ENCODE data around the gene TFB1M. TPM values are rescaled to one million over a fixed set of nuclear protein-coding genes. Genes with fewer than 3 reads are reported as not detected.
A peak's percentile ranks its signal among the peaks of the same experiment; 100 is the strongest.

TFB1M gene
- total and polyA plus RNA-seq, 4 donors: 9.7 to 27.9 (median 19.0) TPM

DNA sequence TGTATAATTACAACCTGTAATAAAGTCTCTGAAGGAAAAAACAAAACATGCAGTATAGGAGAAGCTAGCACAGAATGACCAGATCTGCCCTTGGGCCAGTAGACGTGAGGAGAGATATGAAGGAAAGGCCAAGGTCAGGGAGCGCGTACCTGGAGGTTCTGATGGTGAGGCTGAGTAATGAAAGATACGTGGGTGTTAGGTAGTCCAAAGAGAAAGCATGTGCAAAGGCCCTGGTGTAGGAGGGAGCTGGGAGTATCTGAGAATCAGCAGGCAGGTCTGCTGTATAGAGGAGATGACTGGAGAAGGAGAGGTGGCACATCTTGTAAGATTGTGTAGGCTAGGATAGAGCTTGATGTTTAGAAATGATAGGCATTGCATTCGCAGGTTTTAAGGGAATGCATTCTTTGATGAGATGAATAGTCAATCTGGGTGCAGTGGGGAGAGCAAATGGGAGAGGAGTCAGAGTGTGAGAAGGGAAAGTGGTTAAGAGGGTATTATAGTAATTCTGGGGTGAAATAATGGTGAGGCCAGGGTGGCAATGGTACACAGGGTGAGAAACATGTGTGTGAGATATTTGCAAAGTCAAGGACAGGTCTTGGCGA lies 15.9 kb upstream of the TFB1M start:
- H3K9me3 ChIP-seq (ENCODE audit: control insufficient read depth in 4 of 4, insufficient read depth in 3 of 4, low read length in 3 of 4): no peaks in the 10 kb centered on the region
- DNase-seq: no peak
- no peak overlapping the region for H3K9ac ChIP-seq (ENCODE audit: insufficient read depth in 1 of 2, low read length in 2 of 2)
- H3K27me3 ChIP-seq (ENCODE audit: control insufficient read depth in 3 of 3, insufficient read depth in 3 of 3, low read length in 2 of 3): no peaks in the 10 kb centered on the region
- no peak for ATAC-seq (ENCODE audit: insufficient read depth, low FRiP score)
- H3K36me3 ChIP-seq (ENCODE audit: control insufficient read depth in 4 of 4, insufficient read depth in 4 of 4, low read length in 4 of 4): no peaks in the 10 kb centered on the region
- peaks cover 0 to 12% (median 0%) of the 10 kb centered on the region in 5 donors for H3K4me1 ChIP-seq (ENCODE audit: control insufficient read depth in 5 of 5, insufficient read depth in 5 of 5, low read length in 5 of 5)
- no peak overlapping the region for H3K27ac ChIP-seq (ENCODE audit: low read depth in 1 of 2, low read length in 1 of 2)
- TF ChIP-seq, protein P1, sequence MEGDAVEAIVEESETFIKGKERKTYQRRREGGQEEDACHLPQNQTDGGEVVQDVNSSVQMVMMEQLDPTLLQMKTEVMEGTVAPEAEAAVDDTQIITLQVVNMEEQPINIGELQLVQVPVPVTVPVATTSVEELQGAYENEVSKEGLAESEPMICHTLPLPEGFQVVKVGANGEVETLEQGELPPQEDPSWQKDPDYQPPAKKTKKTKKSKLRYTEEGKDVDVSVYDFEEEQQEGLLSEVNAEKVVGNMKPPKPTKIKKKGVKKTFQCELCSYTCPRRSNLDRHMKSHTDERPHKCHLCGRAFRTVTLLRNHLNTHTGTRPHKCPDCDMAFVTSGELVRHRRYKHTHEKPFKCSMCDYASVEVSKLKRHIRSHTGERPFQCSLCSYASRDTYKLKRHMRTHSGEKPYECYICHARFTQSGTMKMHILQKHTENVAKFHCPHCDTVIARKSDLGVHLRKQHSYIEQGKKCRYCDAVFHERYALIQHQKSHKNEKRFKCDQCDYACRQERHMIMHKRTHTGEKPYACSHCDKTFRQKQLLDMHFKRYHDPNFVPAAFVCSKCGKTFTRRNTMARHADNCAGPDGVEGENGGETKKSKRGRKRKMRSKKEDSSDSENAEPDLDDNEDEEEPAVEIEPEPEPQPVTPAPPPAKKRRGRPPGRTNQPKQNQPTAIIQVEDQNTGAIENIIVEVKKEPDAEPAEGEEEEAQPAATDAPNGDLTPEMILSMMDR (IDR thresholded peaks at IDR 0.05; ENCODE audit: control extremely low read depth, extremely low read depth): no peak
- no peak overlapping the region for H3K4me3 ChIP-seq
- WGBS, 2 donors: 97 to 98% methylated on average over 6 of the region's 6 CpGs

DNA sequence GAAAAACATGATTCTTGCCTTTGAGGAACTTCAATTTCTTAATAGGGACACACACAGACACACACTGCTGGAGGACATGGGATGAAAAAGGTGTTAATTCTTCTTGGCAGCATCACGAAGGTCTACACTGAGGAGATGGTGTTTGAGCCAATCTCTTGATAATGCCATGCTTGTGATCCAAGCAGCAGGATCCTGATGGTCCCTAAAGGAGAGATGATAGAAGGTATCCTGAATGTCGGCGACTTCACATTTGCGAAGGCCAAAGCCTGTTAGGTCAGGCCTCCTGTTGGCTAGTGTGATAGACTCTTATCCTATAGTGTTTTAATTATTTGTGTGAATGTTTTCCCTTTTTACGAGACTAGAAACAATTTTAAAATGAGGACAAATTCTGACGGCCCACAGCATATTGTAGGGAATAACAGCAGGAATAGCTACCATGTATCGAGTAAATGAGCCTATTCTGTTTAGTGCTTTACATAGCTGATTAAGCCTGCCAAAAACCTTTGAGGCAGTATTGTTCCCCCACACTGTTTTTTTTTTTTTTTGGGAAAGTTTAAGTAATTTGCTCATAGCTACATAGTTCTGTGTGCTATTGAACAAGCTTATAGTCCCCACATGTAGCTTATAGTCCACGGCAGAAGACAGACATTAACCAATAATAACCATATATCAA lies 15.3 kb upstream of the TFB1M start:
- Histone ChIP-seq H3K27me3 (ENCODE audit: control insufficient read depth in 3 of 3, insufficient read depth in 3 of 3, low read length in 2 of 3) (no peaks in the 10 kb centered on the region), H3K9me3 (ENCODE audit: control insufficient read depth in 4 of 4, insufficient read depth in 3 of 4, low read length in 3 of 4) (no peaks in the 10 kb centered on the region), H3K4me3 (no peak overlapping the region), H3K4me1 (ENCODE audit: control insufficient read depth in 5 of 5, insufficient read depth in 5 of 5, low read length in 5 of 5) (peaks cover 0 to 12% (median 0%) of the 10 kb centered on the region in 5 donors), H3K27ac (ENCODE audit: low read depth in 1 of 2, low read length in 1 of 2) (no peak overlapping the region), H3K9ac (ENCODE audit: insufficient read depth in 1 of 2, low read length in 2 of 2) (no peak overlapping the region), H3K36me3 (ENCODE audit: control insufficient read depth in 4 of 4, insufficient read depth in 4 of 4, low read length in 4 of 4) (no peaks in the 10 kb centered on the region)
- WGBS, 2 donors: 97% methylated on average over 8 of the region's 8 CpGs
- DNase-seq (no peak), ATAC-seq (ENCODE audit: insufficient read depth, low FRiP score) (no peak)
- TF ChIP-seq, protein P1 (IDR thresholded peaks at IDR 0.05; ENCODE audit: control extremely low read depth, extremely low read depth): no peak

DNA sequence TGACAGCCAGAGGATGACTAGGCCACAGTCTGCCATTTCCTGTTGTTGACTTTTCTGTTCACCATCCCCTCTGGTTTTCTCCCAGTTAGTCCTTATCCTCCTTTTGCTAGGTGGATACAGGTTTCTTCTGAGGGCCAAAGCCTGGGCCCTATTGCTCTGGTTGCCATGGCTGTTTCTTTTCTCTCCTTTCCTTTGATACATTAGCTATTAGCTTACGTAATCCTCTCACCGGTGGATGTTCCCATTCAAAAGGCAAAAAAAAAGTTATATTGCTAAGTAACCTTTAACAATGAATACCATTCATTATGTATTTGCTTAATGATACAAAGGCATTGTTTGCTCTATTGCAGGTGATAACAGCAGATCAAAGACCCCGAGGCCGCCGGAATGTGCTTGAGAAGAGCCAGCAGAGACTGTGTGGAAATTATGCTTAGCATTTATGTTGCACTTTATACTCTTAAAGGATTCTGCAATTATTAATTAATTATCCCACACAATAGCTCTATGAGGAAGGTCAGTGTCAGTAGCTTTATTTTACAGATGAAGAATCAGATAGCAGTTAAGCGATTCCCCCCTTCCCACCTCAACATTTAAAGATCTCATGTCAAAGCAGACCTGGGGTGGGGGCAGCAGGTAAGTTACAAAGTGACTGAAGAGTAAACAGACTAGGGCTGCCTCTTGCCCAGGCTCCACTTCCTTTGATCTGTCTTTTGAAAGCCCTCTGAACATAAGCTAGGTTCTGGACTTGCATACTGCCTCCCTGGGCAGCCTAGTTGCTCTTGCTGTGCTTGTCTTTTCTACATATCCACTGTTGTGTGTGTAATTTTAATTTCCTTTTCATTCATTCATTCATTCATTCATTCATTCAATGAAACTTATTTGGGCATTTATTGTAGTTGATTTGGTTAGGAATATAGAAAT lies 14.5 kb upstream of the TFB1M start:
- WGBS, 2 donors: 55 to 72% methylated on average over 6 of the region's 6 CpGs
- DNase-seq: peak; percentile 67 to 84 (median 82)
- Histone ChIP-seq H3K4me3 (no peak overlapping the region), H3K9ac (ENCODE audit: insufficient read depth in 1 of 2, low read length in 2 of 2) (peak overlapping the region in 1 of 2 donors; percentile 29), H3K9me3 (ENCODE audit: control insufficient read depth in 4 of 4, insufficient read depth in 3 of 4, low read length in 3 of 4) (no peaks in the 10 kb centered on the region), H3K27me3 (ENCODE audit: control insufficient read depth in 3 of 3, insufficient read depth in 3 of 3, low read length in 2 of 3) (no peaks in the 10 kb centered on the region), H3K27ac (ENCODE audit: low read depth in 1 of 2, low read length in 1 of 2) (no peak overlapping the region), H3K36me3 (ENCODE audit: control insufficient read depth in 4 of 4, insufficient read depth in 4 of 4, low read length in 4 of 4) (no peaks in the 10 kb centered on the region), H3K4me1 (ENCODE audit: control insufficient read depth in 5 of 5, insufficient read depth in 5 of 5, low read length in 5 of 5) (peaks cover 0 to 12% (median 0%) of the 10 kb centered on the region in 5 donors)
- TF ChIP-seq, protein P1 (IDR thresholded peaks at IDR 0.05; ENCODE audit: control extremely low read depth, extremely low read depth): no peak
- no peak for ATAC-seq (ENCODE audit: insufficient read depth, low FRiP score)

Data from lung (tissue), 12 donors.